MCF 10A (cell line): Measurements from ENCODE around the gene FAM210B. TPM values are rescaled to one million over a fixed set of nuclear protein-coding genes. Genes with fewer than 3 reads are reported as not detected.

ENCODE experiments used
- BruUV-seq: library from RNA; stranded (reverse); fragments of 400-500 nt; replicated peaks from 2 replicates; lab custom pipeline; 2021; lab: Mats Ljungman, UMichigan
- CTCF ChIA-PET: fragments of 300-600 bp; sonication (Branson Sonifier 250); formaldehyde crosslinking; extraction: SDS; loops from one replicate; lab custom pipeline; 2021; ENCODE audit warnings: antibody characterized with exemption, inconsistent platforms; lab: Yijun Ruan, JAX
- POLR2A ChIA-PET: fragments of 300-600, 350-650 bp; sonication (Branson Sonifier 250); formaldehyde crosslinking; extraction: SDS; loops from one replicate; lab custom pipeline; 2020; ENCODE audit warnings: antibody characterized with exemption, inconsistent platforms; lab: Yijun Ruan, JAX
- DNase-seq: peaks from one replicate; pipeline ENCODE4 v3.0.0-alpha.2; 2018; ENCODE audit not compliant: unreplicated experiment
- H3K27ac Mint-ChIP-seq: one replicate; pipeline ENCODE4 v1.8.0; 2022; ENCODE audit warnings: mild to moderate bottlenecking, low read depth, mixed read lengths; ENCODE audit not compliant: unreplicated experiment
- H3K27me3 Mint-ChIP-seq: one replicate; pipeline ENCODE4 v1.8.0; 2022; ENCODE audit warnings: mixed read lengths; ENCODE audit not compliant: insufficient read depth, unreplicated experiment
- H3K36me3 Mint-ChIP-seq: one replicate; pipeline ENCODE4 v1.8.0; 2022; ENCODE audit warnings: mild to moderate bottlenecking, moderate library complexity, mixed read lengths; ENCODE audit not compliant: insufficient read depth, unreplicated experiment
- H3K4me1 Mint-ChIP-seq: one replicate; pipeline ENCODE4 v1.8.0; 2022; ENCODE audit warnings: mixed read lengths; ENCODE audit not compliant: insufficient read depth, unreplicated experiment
- H3K4me3 Mint-ChIP-seq: one replicate; pipeline ENCODE4 v1.8.0; 2022; ENCODE audit warnings: mild to moderate bottlenecking, moderate library complexity, mixed read lengths; ENCODE audit not compliant: unreplicated experiment
- H3K9me3 Mint-ChIP-seq: one replicate; pipeline ENCODE4 v1.8.0; 2022; ENCODE audit warnings: mixed read lengths; ENCODE audit not compliant: unreplicated experiment
- intact Hi-C: fragments of 100-400 bp; cut with micrococcal nuclease; formaldehyde crosslinking; loops from 2 replicates; pipeline ENCODE4 v1.14.1; 2022
- total RNA-seq: library from RNA; stranded (reverse); gene quantifications from 2 replicates; pipeline ENCODE4 v1.2.3, GENCODE V29; 2022
- TF ChIP-seq, protein P1 (sequence below): fragments of 200-600 bp; IDR thresholded peaks from one replicate; pipeline ENCODE4 v1.8.0; 2022; ENCODE audit warnings: antibody characterized with exemption, mild to moderate bottlenecking; ENCODE audit not compliant: unreplicated experiment

FAM210B gene
- total RNA-seq, 1 experiment from 2014 or later, result 38.2 TPM

DNA sequence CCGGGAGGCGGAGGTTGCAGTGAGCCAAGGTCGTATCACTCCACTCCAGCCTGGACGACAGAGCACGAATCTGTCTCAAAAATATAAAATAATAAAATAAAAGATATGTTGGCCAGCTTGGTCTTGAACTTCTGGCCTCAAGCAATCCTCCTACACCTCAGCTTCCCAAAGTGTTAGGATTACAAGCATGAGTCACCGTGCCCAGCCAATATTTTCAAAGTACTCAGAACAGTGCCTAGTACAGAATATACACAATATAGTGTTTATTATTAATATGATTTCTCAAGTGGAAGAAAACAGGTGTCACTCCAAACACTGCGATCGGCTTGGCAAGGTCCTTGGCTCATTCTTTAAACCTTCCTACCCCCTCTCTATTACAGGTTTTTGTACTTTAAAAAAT, 3.1 kb downstream of the FAM210B start:
- Mint-ChIP-seq H3K36me3 (peaks cover 42% of the 10 kb centered on the region), H3K27ac (no peak overlapping the region), H3K9me3 (no peaks in the 10 kb centered on the region), H3K27me3 (no peaks in the 10 kb centered on the region), H3K4me1 (peaks cover 11% of the 10 kb centered on the region), H3K4me3 (no peak overlapping the region)
- BruUV-seq, result no TSS peak
- TF ChIP-seq, protein P1, sequence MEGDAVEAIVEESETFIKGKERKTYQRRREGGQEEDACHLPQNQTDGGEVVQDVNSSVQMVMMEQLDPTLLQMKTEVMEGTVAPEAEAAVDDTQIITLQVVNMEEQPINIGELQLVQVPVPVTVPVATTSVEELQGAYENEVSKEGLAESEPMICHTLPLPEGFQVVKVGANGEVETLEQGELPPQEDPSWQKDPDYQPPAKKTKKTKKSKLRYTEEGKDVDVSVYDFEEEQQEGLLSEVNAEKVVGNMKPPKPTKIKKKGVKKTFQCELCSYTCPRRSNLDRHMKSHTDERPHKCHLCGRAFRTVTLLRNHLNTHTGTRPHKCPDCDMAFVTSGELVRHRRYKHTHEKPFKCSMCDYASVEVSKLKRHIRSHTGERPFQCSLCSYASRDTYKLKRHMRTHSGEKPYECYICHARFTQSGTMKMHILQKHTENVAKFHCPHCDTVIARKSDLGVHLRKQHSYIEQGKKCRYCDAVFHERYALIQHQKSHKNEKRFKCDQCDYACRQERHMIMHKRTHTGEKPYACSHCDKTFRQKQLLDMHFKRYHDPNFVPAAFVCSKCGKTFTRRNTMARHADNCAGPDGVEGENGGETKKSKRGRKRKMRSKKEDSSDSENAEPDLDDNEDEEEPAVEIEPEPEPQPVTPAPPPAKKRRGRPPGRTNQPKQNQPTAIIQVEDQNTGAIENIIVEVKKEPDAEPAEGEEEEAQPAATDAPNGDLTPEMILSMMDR, result no peak
- ChIA-PET POLR2A (interaction anchor here (0.6 to 7.8 kb wide), 2 partner anchors 12 to 26 kb away, joined by 3 to 115 read pairs; no protein-coding TSS in a partner anchor), CTCF (interaction anchor here (0.6 to 8.8 kb wide), 6 partner anchors 12 to 1717 kb away, joined by 3 to 84 read pairs (median 3); no protein-coding TSS in a partner anchor)
- intact Hi-C loops, result no loop called here
- DNase-seq, result no peak

DNA sequence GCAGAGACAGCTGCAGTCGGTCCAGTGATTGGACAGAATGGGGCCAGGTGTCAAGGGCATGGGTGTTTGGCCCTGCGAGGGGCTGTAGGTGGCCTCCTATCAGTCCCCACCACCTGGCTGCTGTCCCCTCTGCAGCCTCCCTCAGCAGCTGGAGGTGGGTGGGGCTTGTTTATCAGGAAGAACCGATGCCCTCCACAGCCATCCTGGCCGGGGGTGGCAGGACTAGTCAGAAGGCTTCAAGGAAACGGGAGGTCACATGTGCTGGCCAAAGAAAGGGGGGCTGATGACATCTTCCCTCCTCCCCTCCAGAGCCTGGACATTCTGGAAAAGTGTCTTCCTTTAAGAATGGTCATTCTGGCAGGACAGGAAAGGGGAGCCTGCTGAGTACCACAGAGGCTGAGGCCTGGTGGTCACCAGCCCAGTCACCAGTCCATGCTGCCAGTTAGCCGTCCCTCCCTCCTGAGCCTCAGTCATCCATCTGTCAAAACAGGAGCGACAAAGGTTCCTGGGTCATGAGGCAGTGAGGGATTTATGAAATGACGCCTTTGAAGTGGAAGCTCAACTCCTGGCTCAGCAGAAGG, 4.1 kb downstream of the FAM210B start:
- no TSS peak for BruUV-seq
- H3K27ac Mint-ChIP-seq, result no peak overlapping the region
- no peaks in the 10 kb centered on the region for H3K27me3 Mint-ChIP-seq
- H3K36me3 Mint-ChIP-seq, result peaks cover 47% of the 10 kb centered on the region
- CTCF ChIA-PET, result interaction anchor here (1.0 to 8.8 kb wide), 2 partner anchors 11 to 19 kb away, joined by 3 to 84 read pairs; no protein-coding TSS in a partner anchor
- TF ChIP-seq, protein P1, result no peak
- POLR2A ChIA-PET, result interaction anchor here (0.8 to 7.8 kb wide), 2 partner anchors 11 to 217 kb away, joined by 3 to 115 read pairs; no protein-coding TSS in a partner anchor
- no peak overlapping the region for H3K4me3 Mint-ChIP-seq
- DNase-seq, result no peak
- H3K4me1 Mint-ChIP-seq, result peaks cover 11% of the 10 kb centered on the region
- no peaks in the 10 kb centered on the region for H3K9me3 Mint-ChIP-seq
- intact Hi-C loops, result no loop called here

DNA sequence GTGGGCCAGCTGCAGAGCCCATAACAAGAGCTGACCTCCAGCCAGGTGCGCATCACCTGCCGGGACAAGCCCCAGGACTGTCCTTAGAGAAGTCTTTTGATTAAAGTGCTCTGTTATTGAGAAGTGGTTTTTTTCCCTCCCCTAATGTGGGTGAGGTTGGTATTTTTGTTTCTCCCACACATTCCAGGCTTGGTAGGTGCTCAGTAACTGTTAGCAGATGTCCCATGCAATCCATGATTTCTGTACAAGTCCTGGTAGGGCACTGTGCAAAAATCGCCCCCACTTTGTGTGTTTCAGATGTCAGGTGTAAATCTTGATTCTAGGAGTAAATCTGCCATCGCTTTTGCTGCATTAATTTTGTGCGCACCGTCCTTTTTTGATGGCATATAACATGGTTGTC, 4.7 kb downstream of the FAM210B start:
- no peak overlapping the region for H3K4me3 Mint-ChIP-seq
- H3K27ac Mint-ChIP-seq, result no peak overlapping the region
- intact Hi-C loops, result no loop called here
- DNase-seq, result no peak
- POLR2A ChIA-PET, result interaction anchor here (0.8 to 7.8 kb wide), 2 partner anchors 11 to 216 kb away, joined by 3 to 115 read pairs; no protein-coding TSS in a partner anchor
- TF ChIP-seq, protein P1, result no peak
- CTCF ChIA-PET, result interaction anchor here (1.6 to 8.8 kb wide), 2 partner anchors 11 to 161 kb away, joined by 5 to 84 read pairs; no protein-coding TSS in a partner anchor
- no peaks in the 10 kb centered on the region for H3K9me3 Mint-ChIP-seq
- peaks cover 53% of the 10 kb centered on the region for H3K36me3 Mint-ChIP-seq
- H3K4me1 Mint-ChIP-seq, result peaks cover 11% of the 10 kb centered on the region
- BruUV-seq, result no TSS peak
- H3K27me3 Mint-ChIP-seq, result no peaks in the 10 kb centered on the region

DNA sequence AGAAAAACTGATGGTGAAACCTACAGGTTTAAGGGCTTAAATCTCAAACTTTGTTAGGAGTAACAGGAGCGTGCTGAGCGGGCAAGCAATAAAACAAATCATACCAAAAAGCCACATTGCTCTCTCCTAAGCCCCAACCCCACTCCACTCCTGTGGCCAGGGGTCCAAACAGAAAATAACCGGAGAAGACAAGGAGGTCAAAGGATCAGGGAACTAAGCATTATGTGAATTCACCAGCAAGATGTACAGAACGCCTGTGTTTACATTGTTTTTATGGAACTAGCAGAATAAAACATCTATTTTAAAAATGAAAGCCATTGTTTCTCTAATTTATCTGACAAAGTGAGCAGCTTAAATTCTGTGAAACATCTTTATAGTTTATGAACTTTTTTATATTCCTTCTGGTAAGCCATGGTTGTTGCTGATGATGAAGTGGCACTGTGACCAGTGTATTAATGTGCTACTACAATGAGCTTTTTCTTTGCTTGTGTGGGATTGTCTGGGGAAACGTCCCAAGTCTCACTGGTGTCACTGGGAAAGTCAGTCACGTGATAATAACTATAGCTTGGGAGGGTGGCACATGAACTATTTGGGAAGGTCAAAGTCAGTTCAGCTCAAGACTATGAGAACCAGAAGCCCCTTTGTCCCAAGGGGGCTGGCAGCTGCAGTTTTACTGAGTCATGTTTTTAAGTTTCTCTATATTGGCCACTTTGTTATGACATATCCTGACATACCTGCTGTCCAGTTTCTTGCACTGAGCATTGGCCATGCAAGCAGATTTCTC, 9.8 kb downstream of the FAM210B start:
- ChIA-PET CTCF (interaction anchor here (0.5 to 1.0 kb wide), 4 partner anchors 15 to 121 kb away, joined by 3 to 4 read pairs (median 4); no protein-coding TSS in a partner anchor), POLR2A (interaction anchor here (1.8 to 2.6 kb wide), 2 partner anchors 9 to 24 kb away, joined by 4 to 13 read pairs; partner anchors contain the start of genes AURKA, CSTF1 and FAM210B)
- no peaks in the 10 kb centered on the region for H3K4me1 Mint-ChIP-seq
- intact Hi-C loops, result no loop called here
- BruUV-seq, result no TSS peak
- TF ChIP-seq, protein P1, result no peak
- H3K9me3 Mint-ChIP-seq, result no peaks in the 10 kb centered on the region
- no peak overlapping the region for H3K4me3 Mint-ChIP-seq
- H3K36me3 Mint-ChIP-seq, result peaks cover 55% of the 10 kb centered on the region
- DNase-seq, result no peak
- no peaks in the 10 kb centered on the region for H3K27me3 Mint-ChIP-seq
- no peak overlapping the region for H3K27ac Mint-ChIP-seq
